ENCODE measurements around the gene UBE2G1. TPM values are rescaled to one million over a fixed set of nuclear protein-coding genes. Genes with fewer than 3 reads are reported as not detected.

Gene UBE2G1
- total and polyA plus RNA-seq, 2 of the 8 experiments (the other 6 are each of a cell fraction or from before 2014, with no cell fraction given) = 73.9 to 170 TPM

- no peak for TF ChIP-seq TEAD4 (IDR thresholded peaks at IDR 0.05; ENCODE audit: low read depth, low read length)
- no peak for TF ChIP-seq EP300 (IDR thresholded peaks at IDR 0.05; ENCODE audit: borderline replicate concordance in 1 of 2, low read depth in 2 of 2, low read length in 2 of 2)
- TF ChIP-seq ASH2L (IDR thresholded peaks at IDR 0.05; ENCODE audit: low read length) = no peak
- TF ChIP-seq FOSL1 (IDR thresholded peaks at IDR 0.05; ENCODE audit: insufficient read depth, low read depth, low read length) = no peak
- TF ChIP-seq JUN (IDR thresholded peaks at IDR 0.05; ENCODE audit: low read depth, low read length) = no peak
- no peak for TF ChIP-seq SP4 (IDR thresholded peaks at IDR 0.05; ENCODE audit: low read length)
Measured at GRCh38 chr17:4324463-4324862, 42.0 kb downstream of the UBE2G1 start (continued).

Measured in H1 (cell line).